Measurements from ENCODE around the gene AKT1S1.

The AKT1S1 gene

DNA sequence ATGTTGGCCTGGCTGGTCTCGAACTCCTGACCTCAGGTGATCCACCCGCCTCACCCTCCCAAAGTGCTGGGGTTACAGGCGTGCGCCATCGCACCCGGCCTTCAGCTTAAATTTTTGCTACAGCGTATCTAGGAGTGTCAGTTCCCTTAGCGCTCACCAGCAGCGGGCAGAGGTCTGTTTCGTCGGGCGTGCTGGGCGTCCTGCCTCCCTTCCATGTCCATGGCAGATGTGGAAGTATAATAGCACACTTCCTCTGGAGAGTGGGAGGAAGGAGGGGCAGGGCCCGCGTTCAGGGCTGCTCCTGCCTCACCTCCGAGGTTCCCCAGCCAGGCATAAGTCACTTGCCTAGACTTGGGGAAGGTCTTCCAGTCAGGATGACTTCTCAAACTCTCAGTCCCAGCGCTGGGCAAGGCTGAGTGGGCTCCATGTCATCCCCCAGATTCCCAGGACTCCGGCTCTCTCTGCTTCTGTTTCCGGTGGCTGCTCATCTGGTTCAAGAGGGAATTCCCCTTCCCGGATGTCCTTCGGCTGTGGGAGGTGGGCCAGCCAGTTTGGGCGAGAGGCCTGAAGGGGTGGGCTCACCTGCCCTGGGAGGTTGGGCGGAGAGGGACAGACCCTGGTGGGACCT, 10.0 kb upstream of the AKT1S1 start:
- no peak for DNase-seq (ENCODE audit: low read depth, low spot score)
- no peak overlapping the region for H3K27ac ChIP-seq

DNA sequence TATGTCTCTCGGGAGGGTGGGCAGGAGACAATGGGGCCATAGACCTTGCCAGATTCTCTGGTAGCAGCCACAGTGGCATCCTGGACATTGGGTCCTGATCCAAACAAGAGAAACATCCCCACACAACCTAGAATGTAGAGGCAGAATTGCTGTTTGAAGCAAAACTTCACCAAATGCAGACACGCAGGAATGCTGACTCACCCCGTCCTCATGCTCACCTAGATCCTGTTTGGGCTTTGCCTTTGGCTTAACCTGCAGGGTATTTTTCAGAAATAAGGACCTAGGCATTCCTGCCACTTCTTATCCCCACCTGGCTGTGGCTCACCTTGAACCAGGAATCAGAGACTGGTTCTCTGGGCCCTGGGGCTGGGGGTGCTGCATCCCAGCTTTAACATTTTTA, 7.6 kb upstream of the AKT1S1 start:
- no peak for DNase-seq (ENCODE audit: low read depth, low spot score)
- no peak overlapping the region for H3K27ac ChIP-seq

DNA sequence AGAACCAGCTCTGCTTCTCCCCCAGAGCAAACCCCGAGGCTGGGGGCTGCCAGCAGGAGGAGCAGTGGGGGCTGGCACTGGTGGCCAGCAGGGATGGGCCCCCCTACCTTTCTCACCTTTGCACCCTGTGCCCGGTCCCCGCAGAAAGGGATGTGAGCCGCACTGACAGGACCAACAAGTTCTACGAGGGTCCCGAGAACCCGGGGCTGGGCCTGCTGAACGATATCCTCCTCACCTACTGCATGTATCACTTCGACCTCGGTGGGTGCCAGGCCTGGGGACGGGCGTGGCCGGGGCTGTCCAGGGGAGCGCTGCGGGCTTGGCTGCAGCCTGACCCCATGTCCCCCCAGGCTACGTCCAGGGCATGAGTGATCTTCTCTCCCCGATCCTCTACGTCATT, 7.0 kb upstream of the AKT1S1 start:
- H3K27ac ChIP-seq, result no peak overlapping the region
- no peak for DNase-seq (ENCODE audit: low read depth, low spot score)

DNA sequence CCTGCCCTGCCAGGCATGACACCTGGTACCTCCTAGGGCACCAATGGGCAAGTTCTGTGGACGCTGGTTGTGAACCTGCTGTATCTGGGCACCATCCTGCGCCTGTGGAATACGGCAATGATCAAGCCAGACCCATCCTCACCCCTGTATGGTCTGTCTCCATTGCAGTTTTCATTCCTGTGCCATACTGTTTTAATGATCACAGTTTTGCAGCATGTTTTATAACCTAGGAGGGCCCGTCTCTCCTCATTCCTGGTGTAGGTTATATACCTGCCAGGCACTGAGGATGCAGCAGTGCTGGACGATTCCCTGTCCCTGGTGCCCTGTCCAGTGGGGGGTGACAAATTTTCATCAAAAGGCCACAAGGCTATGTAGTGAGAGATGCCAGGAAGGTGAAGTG, 5.9 kb upstream of the AKT1S1 start:
- DNase-seq (ENCODE audit: low read depth, low spot score), result no peak
- no peak overlapping the region for H3K27ac ChIP-seq

DNA sequence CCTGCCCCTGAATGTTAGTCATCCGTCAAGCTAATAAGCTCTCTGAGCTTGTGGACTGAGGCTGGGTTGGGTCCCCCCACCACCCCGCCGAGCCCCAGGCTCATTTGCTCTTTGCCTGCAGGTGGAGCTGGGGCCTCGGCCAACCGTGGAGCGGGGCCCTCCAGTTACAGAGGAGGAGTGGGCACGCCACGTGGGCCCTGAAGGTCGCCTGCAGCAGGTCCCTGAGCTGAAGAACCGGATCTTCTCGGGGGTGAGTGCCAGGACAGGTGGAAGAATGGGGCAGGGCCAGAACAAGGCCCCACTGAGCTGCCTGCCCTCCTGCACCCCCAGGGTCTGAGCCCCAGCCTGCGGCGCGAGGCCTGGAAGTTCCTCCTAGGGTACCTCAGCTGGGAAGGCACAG, 5.5 kb upstream of the AKT1S1 start:
- no peak overlapping the region for H3K27ac ChIP-seq
- DNase-seq (ENCODE audit: low read depth, low spot score), result no peak

DNA sequence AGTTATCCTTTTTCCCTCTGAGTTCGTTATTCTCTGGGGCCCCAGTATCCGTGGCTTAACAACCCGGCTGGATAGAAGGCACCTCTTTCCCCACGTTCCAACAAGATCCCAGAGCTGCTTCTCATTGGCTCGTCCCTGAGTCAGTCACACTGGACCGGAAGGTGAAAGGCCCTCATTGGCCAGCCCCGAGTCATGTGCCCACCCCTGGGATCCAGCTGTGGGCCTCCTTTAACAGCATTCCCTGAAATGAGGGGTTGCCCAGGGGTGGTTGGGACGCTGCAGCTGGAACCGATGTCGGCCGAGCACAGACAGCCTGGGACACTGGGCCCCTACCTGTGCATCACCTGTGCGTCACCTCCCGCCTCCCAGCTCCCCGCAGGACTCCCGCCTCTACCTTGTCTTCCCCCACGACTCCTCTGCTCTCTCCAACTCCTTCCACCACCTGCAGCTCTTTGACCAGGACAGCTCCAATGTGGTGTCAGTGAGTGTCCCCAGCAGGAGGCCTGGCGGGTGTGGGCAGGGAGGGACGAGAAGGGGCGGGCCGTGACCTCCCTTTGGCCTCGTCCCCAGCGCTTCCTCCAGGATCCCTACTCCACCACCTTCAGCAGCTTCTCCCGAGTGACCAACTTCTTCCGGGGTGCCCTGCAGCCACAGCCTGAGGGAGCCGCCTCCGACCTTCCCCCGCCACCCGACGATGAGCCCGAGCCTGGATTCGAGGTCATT, 4.7 kb upstream of the AKT1S1 start:
- no peak for DNase-seq (ENCODE audit: low read depth, low spot score)
- no peak overlapping the region for H3K27ac ChIP-seq

DNA sequence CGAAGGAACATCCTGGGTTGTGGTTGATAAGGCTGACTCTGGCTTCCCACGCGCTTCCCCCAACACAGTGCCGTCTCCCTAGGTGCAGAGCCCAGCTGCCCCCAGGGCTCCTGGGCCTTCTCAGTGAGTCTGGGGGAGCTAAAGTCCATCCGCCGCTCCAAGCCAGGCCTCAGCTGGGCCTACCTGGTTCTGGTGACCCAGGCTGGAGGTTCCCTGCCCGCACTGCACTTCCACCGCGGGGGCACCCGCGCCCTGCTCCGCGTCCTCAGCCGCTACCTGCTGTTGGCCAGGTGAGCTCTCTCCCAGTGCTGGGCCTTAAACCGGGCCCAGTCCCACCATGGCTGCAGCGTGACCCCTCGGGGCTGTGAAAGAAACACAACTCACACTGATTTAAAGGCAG, 4.0 kb upstream of the AKT1S1 start:
- H3K27ac ChIP-seq, result no peak overlapping the region

DNA sequence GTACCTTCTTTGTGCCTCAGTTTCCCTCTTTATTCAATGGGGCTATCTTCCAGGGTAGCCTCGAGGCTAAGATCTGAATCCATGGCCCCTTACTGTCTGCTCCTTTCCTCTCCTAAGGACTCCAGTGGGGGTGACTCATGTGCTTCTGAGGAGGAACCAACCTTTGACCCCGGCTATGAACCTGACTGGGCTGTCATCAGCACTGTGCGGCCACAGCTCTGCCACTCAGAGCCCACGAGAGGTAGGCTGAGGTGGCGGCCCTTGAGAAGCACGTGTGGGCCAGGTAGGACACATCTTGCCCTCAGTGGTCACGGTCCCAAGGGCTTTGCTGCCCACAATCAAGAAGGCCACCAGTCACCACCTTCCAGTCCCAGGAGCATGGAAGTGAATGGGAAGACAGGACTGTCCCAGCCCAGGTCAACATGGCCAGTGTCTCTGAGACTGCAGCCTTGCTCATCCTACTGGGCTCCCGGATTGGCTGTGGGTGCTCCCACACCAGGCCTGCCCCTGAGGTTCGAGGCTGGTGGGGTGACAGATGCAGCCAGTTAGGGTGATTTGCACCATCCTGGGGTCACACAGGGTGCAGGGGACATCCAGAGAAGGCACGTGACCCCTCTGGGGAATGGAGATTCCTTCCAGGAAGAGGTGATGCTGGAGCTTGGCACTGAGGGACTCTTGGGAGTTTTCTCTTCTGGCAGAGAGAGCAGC, 3.2 kb upstream of the AKT1S1 start:
- H3K27ac ChIP-seq, result no peak overlapping the region
- DNase-seq (ENCODE audit: low read depth, low spot score), result no peak

More for the DNA sequence above, 4.0 kb upstream of the AKT1S1 start:
- no peak for DNase-seq (ENCODE audit: low read depth, low spot score)

DNA sequence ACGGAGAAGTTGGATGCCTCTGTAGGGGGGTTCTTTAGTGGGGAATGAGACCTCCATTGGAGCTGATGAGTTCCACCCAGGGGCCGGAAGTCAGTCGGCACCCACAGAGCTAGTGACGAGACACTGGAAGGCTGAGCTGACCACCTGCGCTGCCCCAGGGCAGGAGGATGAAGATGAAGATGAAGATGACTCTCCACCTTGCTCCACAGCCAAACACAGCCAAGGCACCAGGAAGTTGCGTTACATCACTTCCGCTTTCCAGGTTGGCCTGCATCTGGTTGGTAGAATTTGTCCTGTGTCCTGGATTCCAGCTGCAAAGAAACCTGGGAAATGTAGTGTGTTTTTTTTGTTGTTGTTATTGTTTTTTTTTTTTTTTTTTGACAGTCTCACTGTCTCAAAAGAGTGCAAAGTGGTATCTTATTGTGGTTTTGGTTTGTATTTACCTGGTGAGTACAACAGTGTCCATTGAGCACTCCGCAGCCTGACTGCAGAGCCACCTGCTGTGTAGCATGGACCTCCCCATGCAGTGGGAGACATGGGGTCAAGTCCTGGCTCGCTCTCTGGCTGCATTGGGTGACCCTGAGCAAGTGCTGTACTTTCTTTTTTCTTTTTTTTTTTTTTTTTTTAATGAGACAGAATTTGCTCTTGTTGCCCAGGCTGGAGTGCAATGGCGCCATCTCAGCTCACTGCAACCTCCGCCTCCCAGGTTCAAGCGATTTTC, 2.2 kb upstream of the AKT1S1 start:
- DNase-seq (ENCODE audit: low read depth, low spot score), result no peak
- H3K27ac ChIP-seq, result no peak overlapping the region

DNA sequence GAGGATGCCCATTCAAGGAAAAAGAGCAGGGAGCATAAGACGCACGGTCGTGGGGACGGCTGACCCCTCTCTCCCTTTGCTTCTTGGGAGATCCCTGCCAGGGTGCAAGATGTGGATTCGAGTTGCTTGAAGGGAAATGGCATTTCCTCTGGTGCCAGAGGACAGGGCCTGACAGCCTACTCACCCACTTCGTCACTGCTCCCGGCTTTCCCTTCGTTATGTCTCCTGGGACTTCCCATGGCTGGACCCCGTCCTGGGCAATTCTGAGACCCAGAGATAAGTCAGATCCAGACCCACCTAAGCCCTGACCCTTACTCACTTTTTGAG, 1.6 kb upstream of the AKT1S1 start:
- DNase-seq (ENCODE audit: low read depth, low spot score), result no peak
- H3K27ac ChIP-seq, result no peak overlapping the region

DNA sequence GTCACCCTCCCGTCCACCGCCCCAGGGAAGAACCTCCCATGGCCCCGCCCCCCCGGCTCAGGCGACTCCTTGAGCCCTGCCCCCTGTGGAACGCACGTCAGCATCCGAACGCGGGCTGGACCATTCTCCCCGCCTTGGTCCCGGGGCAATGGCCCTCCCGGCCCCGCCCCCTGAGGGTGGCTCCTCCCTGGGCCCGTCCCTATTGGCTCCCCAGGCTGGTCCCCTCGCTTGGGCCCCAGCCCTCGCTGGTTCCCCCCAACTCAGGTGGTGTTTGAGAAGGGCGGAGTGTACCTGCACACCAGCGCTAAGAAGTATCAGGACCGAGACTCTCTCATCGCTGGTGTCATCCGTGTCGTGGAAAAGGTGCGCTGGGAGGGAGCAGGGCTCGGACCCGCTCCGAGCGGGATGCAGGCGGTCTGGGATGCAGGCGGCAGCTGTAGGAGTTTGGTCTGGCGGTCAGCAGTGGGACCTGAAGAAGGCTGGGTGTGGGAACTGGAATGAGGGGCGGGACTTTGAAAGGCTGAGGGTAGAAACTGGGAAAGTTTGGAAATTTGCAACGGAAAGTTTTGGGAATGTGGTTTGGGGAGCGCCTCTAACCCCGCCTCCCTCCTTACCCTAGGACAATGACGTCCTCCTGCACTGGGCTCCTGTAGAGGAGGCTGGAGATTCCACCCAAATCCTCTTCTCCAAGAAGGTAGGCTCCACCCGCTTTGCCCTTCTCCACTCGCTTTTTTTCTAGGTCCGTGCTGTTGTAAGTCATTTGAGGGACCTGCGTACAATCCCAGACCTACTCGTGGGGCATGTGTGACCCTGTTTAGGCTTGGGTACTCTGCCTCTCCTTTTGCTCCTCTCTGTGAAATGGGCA, 956 bp upstream of the AKT1S1 start:
- peak overlapping the region; percentile 94 for H3K27ac ChIP-seq
- peak; percentile 80 for DNase-seq (ENCODE audit: low read depth, low spot score)

DNA sequence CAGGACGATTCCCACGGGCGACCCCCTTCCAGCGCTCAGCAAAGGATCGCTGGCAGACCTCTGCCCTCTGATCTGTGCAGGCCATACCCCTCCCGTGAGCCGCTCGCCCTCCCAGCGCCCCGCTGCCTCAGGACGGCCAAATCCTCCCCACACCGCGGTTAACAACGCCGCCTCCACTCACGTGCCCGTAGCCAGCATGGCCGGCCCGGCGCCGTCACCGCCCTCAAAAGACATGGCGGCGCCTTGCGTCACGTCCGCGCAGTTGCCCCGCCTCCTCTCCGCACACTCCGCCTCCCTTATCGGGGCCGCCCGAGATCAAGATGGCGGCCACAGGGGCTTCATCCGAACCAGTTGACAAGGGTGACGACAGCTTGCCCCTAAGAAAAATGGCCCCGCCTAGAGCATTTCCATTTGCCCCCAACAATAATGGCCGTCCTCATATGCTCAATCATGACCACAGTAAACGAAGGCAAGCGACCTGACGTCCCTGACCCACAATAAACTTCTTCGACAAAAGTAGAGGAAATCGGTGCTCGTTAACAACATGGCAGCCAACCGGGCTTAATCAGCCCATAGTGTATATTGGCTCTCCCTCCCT, 634 bp downstream of the AKT1S1 start:
- peak; percentile 95 for DNase-seq (ENCODE audit: low read depth, low spot score)

DNA sequence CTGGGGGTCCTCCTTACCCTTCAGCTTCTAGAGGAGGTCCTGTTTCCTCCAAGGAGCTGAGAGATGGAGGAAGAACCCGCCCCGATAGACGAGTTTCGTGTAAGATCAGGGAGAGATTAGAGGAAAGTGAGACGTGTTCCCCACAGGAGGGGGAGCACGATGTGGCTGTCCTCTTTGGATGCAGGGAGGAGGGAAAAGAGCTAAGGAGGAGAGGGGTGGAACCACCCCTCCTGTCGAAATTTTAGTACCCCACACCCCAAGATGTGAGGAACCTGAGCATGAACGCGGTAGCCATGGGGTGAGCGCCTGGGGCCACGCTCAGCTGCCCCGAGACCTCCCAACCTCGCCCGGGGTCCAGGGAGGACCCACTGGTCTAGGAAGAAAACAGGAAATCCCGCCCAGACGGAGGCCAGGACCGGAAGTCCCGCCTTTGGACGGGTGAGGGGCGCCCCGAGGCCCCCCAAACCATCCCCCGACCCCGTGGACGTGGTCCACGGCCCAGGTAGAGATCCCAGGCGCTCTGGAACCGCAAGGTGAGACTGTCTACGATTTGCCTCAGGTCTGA, 1.2 kb downstream of the AKT1S1 start:
- peak overlapping the region; percentile 94 for H3K27ac ChIP-seq
- no peak for DNase-seq (ENCODE audit: low read depth, low spot score)

More for the DNA sequence above, 634 bp downstream of the AKT1S1 start:
- H3K27ac ChIP-seq, result peak overlapping the region; percentile 94

DNA sequence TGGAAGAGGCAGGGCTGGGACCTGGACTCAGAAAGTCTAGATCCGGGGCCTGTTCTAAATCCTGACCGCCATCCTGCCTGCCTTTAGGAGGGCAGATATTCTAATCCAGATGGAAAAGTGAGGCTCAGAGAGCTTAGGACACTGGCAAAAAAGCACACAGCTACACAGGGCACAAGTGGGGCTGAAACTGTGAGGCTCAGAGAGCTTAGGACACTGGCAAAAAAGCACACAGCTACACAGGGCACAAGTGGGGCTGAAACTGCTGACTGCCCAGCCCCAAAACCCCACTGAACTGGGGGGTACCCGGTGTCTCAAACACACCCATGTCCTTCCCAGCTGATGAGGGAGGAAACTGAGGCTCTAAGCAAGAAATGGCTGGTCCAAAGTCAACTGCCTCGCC, 2.0 kb downstream of the AKT1S1 start:
- H3K27ac ChIP-seq, result peak overlapping the region; percentile 94

DNA sequence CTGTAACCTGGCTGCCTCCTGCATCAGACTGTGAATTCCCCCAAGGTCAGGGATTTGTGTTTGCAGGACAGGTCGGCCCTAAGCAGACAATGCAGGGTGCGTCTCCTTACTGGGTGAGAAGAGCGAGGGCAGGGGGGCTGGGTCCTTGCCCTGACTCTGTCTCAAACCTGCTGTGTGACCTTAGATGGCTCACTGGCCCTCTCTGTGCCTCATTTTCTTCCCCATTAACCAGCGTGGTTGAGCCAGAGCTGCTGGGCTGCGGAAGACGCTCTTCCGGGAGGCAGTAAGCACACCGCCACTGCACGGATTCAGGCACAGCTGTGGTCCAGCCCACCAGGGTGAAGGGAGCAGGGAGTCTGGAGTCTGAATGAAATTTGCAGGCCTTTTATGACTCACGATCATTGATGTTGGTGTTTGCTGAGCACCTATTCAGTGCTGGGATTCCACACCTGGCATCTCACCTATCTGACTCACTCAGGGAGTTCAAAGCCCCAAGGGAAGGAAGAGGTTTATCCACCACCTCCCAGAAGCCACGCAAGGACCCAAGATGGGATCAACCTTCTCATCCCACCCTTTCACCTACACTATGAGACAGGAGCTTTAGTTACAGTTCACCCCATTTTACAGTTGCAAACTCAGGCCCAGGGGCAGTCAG, 2.5 kb downstream of the AKT1S1 start:
- peak overlapping the region; percentile 94 for H3K27ac ChIP-seq
- DNase-seq (ENCODE audit: low read depth, low spot score), result peak; percentile 24

More for the DNA sequence above, 2.0 kb downstream of the AKT1S1 start:
- no peak for DNase-seq (ENCODE audit: low read depth, low spot score)

DNA sequence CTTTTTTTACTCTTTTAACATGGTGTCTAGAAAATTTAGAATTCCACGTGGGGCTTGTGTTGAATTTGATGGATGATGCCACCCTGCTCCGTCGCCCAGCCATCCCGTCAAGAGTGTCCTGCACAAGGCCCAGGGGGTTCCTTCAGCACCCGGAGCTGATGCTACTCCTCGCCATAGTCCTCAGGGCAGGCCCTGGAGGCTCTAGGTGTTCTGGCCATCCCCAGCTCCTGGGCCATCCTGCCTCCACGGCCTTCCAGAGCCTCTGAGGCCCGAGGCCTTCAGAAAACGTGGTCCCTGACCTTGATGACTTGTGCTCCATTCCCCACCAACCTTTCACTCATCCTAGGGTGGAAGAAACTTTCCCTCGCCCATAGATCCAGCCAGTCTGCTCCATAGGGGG, 3.3 kb downstream of the AKT1S1 start:
- DNase-seq (ENCODE audit: low read depth, low spot score), result no peak
- H3K27ac ChIP-seq, result no peak overlapping the region

DNA sequence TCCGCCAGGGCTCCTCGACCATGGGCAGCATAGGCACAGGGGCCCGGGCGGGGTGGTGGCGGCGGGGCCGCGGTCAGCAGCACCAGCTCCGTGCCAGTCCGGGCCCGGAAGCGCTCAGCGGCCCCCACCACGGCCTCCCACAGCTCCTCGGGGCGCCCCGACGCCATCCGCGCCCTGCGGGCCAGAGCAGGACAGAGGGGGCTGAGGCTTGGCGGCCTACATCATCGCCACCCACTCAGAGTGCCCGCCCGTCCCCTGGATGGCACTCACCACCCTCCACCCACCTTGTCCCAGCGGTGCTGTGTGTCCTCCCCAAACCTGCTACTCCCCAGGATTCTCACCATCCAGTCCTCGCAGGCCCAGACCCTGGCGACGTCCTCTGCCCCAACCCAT, 4.0 kb downstream of the AKT1S1 start:
- H3K27ac ChIP-seq, result no peak overlapping the region

DNA sequence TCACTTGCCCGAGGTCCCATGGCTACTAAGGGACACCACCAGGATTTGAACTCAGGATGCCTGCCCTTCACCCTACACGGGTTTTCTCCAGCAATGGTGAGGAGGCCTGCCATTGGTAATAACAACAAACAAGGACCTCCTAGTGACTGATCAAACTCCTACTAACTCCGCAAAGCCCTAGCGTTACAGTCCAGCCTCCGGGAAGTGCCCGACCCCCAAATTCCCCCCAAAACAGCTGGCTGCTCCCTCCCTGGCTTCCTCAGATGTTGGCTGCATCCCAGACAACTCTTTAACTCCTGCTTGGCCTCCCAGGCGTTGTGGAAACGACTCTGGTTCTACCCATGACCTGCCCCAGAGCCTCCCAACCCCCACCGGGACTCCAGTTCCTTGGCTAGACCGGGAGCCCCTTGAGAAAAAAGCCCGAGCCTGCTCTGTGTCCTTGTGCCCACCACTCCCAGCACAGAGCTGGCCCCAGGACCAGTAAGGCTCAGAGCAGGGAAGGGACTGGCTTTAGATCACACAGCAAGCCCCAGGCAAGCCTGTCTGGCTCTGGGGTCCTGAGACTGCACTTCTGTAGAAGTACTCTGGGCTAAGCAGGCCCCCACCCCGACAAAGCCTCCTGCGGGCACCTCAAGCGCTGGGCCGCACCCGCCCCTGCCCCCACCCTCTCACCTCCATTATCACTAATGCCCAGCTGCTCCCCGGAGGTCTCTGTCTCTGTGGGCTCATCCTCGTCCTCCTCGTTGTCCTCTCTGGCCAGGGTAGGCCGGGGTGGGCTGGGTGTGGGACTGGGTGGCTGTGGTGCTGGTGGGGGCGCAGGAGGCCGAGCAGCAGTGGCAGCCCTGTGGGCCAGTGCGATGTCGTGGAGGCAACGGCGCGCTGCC, 4.7 kb downstream of the AKT1S1 start:
- DNase-seq (ENCODE audit: low read depth, low spot score), result no peak
- H3K27ac ChIP-seq, result no peak overlapping the region

More for the DNA sequence above, 4.0 kb downstream of the AKT1S1 start:
- DNase-seq (ENCODE audit: low read depth, low spot score), result no peak
